Measurements from ENCODE around the gene PPIP5K2. TPM values are rescaled to one million over a fixed set of nuclear protein-coding genes. Genes with fewer than 3 reads are reported as not detected.

PPIP5K2 gene
- total and polyA plus RNA-seq, 12 donors = 16.1 to 86.5 (median 45.9) TPM

- no peak overlapping the region for H3K27ac ChIP-seq
- peaks cover 0 to 13% (median 10%) of the 10 kb centered on the region in 3 donors for H3K9me3 ChIP-seq (replicated peaks in 1 of 3)
- peaks cover 0 to 3% of the 10 kb centered on the region in 2 donors for H3K36me3 ChIP-seq (replicated peaks in 1 of 2)
- no peak for TF ChIP-seq POLR2A (IDR thresholded peaks at IDR 0.05)
- TF ChIP-seq, protein P1, sequence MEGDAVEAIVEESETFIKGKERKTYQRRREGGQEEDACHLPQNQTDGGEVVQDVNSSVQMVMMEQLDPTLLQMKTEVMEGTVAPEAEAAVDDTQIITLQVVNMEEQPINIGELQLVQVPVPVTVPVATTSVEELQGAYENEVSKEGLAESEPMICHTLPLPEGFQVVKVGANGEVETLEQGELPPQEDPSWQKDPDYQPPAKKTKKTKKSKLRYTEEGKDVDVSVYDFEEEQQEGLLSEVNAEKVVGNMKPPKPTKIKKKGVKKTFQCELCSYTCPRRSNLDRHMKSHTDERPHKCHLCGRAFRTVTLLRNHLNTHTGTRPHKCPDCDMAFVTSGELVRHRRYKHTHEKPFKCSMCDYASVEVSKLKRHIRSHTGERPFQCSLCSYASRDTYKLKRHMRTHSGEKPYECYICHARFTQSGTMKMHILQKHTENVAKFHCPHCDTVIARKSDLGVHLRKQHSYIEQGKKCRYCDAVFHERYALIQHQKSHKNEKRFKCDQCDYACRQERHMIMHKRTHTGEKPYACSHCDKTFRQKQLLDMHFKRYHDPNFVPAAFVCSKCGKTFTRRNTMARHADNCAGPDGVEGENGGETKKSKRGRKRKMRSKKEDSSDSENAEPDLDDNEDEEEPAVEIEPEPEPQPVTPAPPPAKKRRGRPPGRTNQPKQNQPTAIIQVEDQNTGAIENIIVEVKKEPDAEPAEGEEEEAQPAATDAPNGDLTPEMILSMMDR (IDR thresholded peaks at IDR 0.05) = no peak
- no peaks in the 10 kb centered on the region for H3K27me3 ChIP-seq
- intact Hi-C loops (cut with DNase I) = no loop called here
- no peak for DNase-seq
- 93 to 100% (median 98%) methylated on average over 1 of the region's 1 CpG for WGBS, 4 donors
- no peak overlapping the region for H3K4me3 ChIP-seq
- no peaks in the 10 kb centered on the region for H3K4me1 ChIP-seq (replicated peaks in 1 of 2)
These were observed 33.6 kb upstream of the PPIP5K2 start for GRCh38 chr5:103086547-103086946.

DNA sequence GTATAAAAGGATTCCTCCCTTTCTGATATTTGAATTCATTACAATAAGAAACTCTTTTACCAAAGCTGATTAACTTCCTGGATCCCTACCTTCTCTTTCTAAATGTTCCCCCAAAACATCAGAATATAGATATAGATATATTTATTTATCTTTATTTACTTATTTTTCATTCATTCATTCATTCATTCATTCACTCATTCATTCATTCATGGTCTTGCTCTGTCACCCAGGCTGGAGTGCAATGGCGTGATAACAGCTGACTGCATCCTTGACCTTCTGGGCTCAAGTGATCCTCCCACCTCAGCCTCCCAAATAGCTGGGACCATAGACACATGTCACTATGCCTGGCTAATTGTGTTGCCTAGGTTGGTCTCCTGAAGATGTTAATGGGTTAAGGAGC is 30.8 kb upstream of the PPIP5K2 start:
- no peak overlapping the region for H3K4me3 ChIP-seq
- TF ChIP-seq, protein P1 (IDR thresholded peaks at IDR 0.05) = no peak
- no peak for TF ChIP-seq POLR2A (IDR thresholded peaks at IDR 0.05)
- peaks cover 0 to 7% of the 10 kb centered on the region in 2 donors for H3K4me1 ChIP-seq (replicated peaks in 1 of 2)
- DNase-seq = no peak
- H3K27me3 ChIP-seq = no peaks in the 10 kb centered on the region
- no peak overlapping the region for H3K27ac ChIP-seq
- H3K9me3 ChIP-seq (replicated peaks in 1 of 3) = peaks cover 0 to 5% (median 0%) of the 10 kb centered on the region in 3 donors
- intact Hi-C loops (cut with DNase I) = no loop called here
- peaks cover 0 to 3% of the 10 kb centered on the region in 2 donors for H3K36me3 ChIP-seq (replicated peaks in 1 of 2)
- 88 to 100% (median 96%) methylated on average over 1 of the region's 1 CpG for WGBS, 4 donors

GRCh38 chr5:103090791-103091190 is 29.3 kb upstream of the PPIP5K2 start:
- no peak for DNase-seq
- intact Hi-C loops (cut with DNase I) = no loop called here
- Histone ChIP-seq H3K4me3 (no peak overlapping the region), H3K4me1 (replicated peaks in 1 of 2) (peaks cover 0 to 7% of the 10 kb centered on the region in 2 donors), H3K36me3 (replicated peaks in 1 of 2) (peaks cover 0 to 3% of the 10 kb centered on the region in 2 donors), H3K9me3 (replicated peaks in 1 of 3) (peaks cover 0 to 5% (median 0%) of the 10 kb centered on the region in 3 donors), H3K27ac (no peak overlapping the region), H3K27me3 (no peaks in the 10 kb centered on the region)
- WGBS, 4 donors = 79 to 83% (median 82%) methylated on average over 1 of the region's 1 CpG
- TF ChIP-seq, protein P1 (IDR thresholded peaks at IDR 0.05) = no peak
- TF ChIP-seq POLR2A (IDR thresholded peaks at IDR 0.05) = no peak

GRCh38 chr5:103092676-103093075 is 27.4 kb upstream of the PPIP5K2 start:
- Histone ChIP-seq H3K27me3 (no peaks in the 10 kb centered on the region), H3K9me3 (replicated peaks in 1 of 3) (peaks cover 0 to 5% (median 0%) of the 10 kb centered on the region in 3 donors), H3K27ac (no peak overlapping the region), H3K4me3 (no peak overlapping the region), H3K36me3 (replicated peaks in 1 of 2) (no peaks in the 10 kb centered on the region), H3K4me1 (replicated peaks in 1 of 2) (peaks cover 0 to 7% of the 10 kb centered on the region in 2 donors)
- TF ChIP-seq POLR2A (IDR thresholded peaks at IDR 0.05) = no peak
- TF ChIP-seq, protein P1 (IDR thresholded peaks at IDR 0.05) = no peak
- DNase-seq = peak in 5 of 7 donors; percentile 12 to 53 (median 46)
- intact Hi-C loops (cut with DNase I) = no loop called here
- 71 to 92% (median 81%) methylated on average over 3 of the region's 3 CpGs for WGBS, 4 donors
